ENCODE data around the gene FOSB. TPM values are rescaled to one million over a fixed set of nuclear protein-coding genes. Genes with fewer than 3 reads are reported as not detected.
"Not testable (repeated sequence)": the region's sequence is repeated elsewhere in the genome, so short reads cannot be mapped to it uniquely, and the experiment has no call there.

The FOSB gene
- polyA plus RNA-seq, 10 donors = 12.7 to 590 (median 84.2) TPM

DNA sequence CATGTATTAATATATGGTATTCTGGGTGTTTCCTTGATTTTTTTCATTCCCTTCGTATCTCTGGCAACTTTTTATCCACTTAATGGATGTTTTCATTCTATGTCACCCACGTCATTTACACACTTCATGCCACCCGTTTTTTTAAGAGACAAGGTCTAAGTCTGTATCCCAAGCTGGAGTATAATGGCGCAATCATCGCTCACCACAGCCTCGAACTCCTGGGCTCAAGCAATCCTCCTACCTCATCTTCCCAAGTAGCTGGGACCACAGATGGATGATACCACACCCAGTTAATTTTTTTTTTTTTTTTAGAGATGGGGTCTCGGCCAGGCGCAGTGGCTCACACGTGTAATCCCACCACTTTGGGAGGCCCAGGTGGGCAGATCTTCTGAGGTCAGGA lies 36.1 kb downstream of the FOSB start:
- no peak for DNase-seq

DNA sequence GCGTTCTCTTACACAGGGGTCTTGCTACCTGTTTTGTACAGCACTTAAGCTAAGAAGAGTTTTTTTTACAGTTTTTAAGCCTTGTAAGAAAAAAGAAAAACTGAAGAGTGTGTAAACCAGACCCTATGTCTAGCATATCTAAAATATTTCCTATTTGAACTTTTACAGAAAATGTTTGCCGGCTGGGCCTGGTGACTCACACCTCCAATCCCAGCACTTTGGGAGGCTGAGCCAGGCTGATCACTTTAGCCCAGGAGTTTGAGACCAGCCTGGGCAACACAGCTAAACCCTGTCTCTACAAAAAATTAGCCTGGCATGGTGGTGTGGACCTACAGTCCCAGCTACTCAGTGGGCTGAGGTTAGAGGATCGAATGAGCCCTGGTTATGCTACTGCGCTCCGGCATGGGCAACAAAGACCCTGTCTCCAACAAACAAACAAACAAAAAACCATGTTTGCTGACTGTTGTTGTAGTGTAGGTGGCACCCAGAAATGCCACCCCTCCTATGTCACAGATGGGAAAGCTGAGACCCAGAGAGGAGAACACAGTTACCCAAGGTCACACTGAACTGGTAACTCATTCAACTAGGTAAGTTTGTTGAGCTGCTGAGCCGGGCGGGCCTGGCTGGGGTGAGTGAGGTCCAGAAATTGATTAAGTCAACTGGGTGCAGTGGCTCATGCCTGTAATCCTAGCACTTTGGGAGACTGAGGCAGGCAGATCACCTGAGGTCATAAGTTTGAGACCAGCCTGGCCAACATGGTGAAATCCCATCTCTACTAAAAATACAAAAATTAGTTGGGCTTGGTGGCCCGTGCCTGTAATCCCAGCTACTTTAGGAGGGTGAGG lies 37.6 kb downstream of the FOSB start:
- no peak for DNase-seq

DNA sequence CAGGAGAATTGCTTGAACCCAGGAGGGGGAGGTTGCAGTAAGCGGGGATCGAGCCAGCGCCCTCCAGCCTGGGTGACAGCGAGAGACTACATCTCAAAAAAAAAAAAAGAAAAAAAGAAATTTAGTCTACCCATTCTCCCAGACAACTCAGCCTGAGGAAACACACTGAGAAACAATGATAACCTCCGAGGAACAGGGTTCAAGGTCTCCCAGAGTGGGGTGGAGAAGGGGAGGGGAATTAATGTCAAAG lies 38.1 kb downstream of the FOSB start:
- DNase-seq = no peak

DNA sequence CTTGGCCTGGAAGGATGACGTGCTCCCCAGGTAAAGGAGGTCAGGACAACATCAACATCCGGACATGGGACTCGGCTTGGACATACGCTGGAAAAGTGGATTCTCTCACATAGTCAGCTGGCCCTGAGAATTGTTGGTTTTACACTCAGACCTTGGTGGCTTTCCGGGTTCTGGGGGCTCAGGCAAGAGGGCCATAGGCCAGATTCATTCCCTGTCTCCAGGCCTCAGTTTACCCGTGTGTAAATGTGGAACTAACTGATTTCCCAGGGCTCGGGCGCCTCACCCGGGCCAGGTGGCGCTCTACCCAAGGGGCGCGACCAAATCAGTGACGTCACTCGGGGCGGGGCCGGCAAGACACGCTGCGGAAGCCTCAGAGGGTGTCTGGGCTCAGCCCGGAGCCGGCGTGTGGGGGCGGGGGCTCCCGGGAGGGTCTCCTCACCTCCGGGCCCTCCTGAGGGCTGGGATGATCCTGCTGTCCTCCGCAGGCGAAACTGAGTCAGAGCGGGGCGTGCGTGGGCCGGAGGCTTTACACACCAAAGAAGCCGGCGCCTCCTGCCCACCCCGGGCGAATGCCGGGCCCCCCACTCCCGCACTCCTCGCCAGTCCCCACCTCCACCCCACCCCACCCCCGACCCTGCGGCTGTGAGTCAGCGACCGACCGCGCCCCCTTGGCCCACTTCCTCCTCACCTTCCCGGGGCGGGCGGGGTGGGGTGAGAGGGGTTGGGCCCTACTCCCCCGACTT lies 38.6 kb downstream of the FOSB start:
- peak; percentile 91 to 95 (median 91) for DNase-seq

DNA sequence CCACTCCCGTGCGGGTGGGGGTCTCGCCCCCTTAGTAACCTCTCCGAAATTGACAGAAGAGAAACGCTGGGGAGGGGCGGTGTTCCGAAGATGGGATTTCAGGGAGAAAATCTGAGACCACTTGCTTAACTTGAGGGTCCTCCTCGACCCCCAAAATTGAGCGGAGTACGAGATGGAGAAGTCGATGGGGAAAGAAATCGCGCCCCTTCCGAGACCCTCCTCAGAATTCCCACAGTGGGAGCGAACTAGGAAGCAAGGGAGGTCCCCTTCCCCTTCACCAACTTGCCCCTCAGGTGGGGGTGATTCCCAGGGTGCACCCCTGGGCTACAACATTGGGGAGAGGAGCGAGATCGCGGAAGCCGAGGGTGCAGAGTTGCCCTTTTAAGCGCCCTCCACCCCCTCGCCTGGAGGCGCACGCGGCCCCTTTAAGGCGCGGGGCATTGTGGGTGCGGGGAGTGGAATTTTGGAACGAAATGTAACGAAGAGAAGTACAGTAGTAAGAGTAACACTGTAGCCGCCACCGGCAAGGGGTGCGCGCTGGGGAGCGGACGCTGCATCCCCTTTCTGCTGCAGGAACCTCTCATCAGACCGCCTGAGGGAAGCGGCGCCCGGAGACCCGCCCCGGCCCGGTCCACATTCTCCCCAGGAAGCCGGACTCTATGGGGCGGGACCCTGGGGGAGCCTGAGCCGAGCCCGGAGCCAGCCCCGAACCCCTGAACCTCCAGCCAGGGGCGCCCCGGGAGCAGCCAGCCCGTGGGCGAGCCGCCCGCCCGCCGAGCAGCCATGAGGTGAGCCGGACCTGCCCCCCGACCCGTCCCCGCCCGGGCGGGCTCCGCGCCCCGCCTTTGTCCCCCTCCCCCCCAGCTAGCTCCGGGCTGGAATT lies 39.4 kb downstream of the FOSB start, which contains the start of gene VASP:
Gene VASP, plus strand, starts transcription at position 491 of the 883 bp plus-strand sequence. Its CDS starts 293 bp downstream, at position 784.
- DNase-seq = peak; percentile 86 to 94 (median 89)

DNA sequence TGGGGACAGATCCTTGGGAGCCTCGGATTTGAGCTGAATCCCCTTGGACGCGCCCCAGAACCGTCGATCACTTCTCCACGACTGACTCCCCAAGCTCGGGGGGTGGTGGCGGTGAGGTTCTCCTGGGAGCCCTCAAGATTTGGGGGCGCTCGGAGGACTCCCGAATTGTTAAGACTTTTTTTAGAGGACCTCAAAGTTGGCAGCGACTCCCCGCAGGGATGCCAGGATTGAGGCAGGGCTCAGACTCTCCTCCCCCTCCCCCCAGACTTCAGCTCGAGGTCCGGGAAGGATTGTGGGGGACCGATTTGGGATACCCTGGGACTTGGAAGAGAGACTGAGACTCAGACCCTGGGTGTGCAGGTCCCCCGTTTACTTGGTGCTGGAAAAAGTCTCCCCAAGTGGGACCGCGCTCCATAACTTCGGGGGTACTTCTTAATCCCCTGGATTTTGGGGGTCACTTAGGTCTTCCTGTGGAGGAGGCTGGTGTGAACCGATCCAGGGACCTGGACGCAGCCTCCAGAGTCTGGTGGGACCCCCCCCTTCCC lies 40.1 kb downstream of the FOSB start:
- DNase-seq = peak in 1 of 3 donors; percentile 62

DNA sequence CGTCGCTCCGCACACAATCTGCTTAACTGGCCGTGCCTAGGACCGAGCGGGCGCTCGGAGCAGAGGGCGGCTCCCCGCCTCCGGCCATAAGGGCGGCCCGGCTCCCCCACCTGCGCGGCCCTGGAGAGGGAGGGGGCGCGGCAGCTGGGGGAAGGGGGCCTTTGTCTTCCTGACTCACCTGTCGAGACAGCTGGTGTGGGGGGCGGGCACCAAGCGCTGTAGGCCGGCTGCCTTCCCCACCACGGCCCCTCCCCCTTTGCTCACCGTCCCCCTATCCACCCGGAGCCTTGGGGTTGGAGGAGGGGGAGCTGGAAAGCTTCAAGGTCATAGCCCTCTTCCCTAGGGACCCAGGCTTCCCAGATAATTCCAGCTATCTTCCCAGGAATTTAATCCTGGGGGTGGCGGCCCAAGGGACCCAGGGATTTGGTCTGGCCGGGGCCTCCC lies 40.6 kb downstream of the FOSB start:
- peak in 1 of 3 donors; percentile 57 for DNase-seq

DNA sequence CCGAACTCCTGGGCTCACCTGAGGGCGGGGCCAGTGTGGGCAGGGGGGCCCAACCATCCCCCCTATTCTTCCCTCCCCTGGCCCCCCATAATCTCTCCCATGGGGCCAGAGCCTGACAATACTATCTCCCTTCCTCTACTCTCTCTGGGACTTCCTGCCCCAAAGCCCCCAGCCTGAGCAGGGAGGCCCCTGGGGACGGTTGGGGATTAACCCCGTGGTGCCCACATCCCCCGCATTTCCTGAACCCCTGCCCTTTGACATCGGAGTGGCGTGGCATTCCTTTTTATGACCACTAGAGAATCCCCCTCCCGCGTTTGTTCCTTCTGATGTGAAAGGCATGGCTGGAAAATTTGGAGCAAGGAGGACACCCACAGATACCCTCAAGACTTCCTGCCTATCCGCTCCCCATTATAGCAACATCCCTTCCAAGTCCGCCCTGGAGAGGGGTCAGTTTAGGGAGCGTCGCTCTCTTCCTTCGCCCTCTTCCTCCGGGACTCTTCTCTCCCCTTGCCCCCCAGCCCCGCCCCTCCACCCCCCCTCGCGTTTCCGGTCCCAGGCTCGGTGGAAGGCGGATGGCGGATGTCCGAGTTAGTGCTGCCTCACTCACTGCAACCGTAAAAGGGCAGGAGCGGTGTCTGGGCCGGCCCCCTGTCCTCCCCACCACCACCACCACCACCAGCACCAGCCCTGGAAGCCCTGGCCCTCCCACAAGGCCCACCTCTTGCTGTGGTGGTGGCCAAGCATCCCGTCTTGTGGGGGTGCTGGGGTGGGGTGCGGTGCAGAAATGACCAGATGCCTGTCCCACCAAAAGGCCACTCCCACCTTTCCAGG lies 41.3 kb downstream of the FOSB start:
- DNase-seq = peak in 1 of 3 donors; percentile 63

DNA sequence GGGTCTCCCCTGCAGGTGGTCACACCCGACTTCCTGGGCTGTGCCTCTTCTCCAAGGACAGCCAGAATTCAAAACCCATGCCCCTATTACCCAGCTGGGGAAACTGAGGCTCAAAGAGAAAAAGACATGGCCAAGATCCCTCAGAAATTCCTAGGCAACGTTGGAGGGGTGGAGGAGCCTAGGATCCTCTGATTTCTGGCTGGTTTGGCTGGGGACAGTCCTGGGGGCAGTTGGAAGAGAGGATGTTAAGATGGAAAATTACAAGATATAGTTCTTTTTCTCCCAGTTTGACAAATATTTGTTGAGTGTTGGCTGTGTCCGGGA lies 41.9 kb downstream of the FOSB start:
- DNase-seq = no peak

DNA sequence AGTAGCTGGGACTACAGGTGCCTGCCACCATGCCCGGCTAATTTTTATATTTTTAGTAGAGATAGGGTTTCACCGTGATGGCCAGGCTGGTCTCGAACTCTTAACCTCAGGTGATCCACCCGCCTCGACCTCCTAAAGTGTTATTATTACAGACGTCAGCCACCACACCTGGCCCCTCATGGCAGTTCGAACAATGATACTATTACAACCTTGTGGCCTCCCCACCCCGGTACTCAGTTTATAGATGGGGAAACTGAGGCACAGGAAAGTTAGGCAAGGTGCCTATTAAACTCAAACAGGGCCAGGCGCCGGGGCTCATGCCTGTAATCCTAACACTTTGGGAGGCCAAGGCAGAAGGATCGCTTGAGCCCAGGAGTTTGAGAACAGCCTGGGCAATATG lies 42.6 kb downstream of the FOSB start:
- not testable (repeated sequence) for DNase-seq

DNA sequence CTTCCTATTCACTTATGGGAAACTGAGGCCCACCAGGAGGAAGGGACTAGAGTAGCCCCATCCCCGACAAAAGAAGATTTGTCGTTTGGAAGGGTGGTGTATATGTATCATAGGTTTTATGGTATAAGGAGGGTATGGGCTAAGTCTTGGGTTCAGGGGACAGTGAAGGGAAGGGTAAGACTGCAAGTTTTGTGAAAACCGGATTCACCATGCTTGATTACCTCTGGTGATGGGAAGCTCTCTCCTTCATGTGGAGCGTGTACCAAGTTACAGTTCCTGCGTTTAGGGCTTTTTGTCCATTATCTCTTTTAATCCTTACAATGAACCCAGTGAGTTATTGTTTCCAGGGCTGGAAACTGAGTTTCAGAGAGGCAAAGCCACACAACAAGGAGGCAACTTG lies 43.3 kb downstream of the FOSB start:
- no peak for DNase-seq

DNA sequence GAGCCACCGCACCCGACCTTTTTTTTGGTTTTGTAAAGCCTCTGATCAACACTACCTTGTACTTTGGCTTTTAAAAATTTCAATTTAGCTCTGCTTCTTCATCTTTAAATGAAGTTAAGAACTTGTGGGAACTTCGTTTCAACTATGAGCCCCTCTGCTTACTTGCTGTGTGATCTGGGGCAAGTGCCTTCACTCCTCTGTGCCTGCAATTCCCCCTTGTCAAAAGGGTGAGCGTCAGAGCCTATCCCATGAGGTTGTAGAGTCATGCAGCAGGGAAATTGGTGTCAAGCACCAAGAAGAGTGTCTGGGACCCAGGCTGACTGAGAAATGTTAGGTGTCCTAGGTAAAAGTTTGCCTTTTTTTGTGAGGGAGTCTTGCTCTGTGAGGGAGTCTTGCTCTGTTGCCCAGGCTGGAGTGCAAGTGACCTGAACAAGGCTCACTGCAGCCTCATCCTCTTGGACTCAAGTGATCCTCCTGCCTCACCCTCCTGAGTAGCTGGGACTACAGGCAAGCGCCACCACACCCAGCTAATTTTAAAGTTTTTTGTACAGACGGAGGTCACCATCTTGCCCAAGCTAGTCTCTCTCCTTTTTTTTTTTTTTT lies 45.2 kb downstream of the FOSB start:
- DNase-seq = no peak

DNA sequence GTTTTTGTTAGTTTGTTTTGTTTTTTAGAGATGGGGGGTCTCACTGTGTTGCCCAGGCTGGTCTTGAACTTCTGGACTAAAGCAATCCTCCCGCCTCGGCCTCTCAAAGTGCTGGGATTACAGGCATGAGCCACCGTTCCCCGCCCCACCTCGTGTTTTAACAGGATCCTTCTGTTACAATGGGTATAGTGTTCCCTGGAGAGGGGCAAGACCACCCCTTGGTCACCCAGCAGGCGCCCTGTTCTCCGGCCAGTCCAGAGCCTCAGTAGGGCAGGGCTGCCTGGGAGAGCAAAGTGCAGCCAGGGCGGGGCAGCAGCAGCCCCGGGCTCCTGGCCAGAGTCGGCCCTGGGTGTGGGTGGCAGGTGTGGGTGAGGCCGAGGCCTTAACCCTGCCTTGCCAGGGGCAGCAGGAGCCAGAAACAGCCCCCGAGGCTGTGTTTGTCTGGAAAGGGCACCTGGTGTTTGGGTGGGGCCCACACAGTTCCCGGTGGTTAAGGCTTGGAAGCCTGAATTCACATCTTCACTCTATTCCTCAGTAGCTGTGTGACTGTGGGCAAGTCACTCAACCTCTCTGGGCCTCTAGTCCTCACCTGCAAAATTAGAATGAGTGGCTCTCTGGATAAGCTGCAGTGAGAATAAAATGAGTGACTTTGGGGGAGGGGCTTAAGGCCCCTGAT lies 46.7 kb downstream of the FOSB start:
- no peak for DNase-seq

DNA sequence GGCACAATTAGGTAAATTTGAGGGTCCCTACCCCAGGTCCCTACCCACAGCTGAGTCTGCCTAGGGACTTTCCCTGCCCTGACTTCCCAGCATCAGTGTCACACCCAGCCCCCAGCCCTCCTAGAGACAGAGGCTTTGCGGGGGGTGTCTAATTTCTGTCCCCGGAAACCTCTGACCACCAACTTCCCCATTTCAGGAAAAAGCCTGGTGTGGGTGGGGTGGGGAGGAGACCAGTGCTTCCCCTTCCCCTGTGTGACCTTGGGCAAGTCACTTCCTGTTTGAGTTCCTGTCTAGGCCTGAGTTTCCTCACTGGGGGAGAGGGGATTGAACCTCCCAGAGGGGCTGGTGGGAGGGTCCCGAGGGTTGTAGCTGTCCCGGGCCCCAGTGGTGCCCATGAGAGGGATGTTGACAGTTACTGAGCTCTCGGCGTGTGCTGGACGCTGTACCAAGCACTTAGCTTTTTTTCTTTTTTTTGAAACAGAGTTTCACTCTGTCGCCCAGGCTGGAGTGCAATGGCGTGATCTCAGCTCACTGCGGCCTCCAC lies 47.4 kb downstream of the FOSB start:
- no peak for DNase-seq

DNA sequence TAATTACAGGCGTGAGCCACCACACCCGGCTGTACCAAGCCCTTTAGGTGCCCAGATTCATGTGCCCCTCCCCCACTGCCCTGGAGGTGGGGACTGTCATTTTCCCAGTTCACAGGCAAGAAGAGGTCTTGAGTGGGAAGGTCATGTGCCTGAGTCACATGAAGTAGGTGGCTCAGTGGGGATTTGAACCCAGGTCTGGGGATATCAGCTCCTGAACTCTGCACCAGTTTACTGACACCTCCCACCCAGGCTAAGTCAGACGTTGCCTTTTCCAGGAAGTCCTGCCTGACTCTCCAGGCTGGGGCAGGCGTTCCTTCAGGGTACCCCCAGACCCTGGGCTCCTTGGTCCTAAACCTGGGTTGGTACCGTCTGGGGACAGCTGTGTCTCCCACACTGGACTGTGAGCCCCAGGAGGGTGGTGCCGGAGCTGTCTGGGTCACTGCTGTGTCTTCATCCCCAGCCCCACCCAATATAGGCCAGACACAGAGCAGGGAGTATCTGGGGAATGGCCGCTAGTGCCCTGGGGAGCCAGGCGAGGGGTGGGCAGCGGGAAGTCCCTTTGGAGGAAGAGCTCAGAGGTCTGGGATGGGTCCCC lies 48.1 kb downstream of the FOSB start:
- DNase-seq = no peak

DNA sequence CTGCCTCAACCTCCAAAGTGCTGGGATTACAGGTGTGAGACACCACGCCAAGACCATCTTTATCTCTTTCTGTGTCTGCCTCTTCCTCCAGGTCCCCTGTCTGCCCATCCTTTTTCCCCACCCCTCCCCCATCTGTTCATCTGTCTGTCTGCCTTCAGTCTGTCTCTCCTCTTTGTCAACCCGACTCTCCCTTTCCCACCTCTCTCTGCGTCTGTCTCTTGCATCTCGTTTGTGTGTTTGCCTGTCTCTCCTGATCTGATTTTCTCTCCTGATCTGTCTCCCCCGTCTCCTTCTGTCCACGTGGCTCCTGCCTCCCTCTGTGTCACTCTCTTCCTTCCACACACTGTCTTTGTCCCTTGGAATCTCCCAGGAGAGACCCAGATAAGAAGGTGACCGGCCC lies 49.4 kb downstream of the FOSB start:
- DNase-seq = no peak

DNA sequence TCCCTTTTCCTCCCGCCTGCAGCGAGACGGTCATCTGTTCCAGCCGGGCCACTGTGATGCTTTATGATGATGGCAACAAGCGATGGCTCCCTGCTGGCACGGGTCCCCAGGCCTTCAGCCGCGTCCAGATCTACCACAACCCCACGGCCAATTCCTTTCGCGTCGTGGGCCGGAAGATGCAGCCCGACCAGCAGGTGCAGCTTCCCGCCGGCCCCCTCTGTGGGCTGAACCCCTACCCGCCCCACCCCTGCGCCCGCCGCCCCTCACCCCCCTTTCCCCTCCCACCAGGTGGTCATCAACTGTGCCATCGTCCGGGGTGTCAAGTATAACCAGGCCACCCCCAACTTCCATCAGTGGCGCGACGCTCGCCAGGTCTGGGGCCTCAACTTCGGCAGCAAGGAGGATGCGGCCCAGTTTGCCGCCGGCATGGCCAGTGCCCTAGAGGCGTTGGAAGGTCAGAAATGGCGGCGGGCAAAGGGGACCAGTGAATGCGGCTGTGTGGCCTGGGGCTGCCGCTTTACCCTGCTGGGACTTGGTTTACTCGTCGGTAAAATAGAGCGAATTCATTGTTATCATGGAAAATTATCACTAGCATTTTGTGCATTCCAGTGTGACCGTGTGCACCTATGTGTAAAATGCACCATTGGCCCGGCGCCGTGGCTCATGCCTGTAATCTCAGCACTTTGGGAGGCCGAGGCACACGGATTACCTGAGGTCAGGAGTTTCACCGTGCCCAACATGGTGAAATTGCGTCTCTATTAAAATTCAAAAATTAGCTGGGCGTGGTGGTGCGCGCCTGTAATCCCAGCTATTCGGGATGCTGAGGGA lies 50.1 kb downstream of the FOSB start:
- DNase-seq = no peak

DNA sequence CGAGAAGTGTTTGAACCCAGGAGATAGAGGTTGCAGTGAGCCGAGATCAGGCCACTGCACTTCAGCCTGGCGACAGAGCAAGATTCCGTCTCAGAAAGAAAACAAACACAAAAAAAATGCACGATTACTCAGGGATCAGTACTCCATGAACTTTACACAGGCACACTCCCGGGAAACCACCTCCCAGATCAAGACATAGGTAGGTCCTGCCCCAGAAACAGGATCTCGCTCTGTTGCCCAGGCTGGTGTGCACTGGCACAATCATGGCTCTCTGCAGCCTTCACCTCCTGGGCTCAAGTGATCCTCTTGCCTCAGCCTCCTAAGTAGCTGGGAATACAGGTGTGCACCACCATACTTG lies 50.7 kb downstream of the FOSB start:
- DNase-seq = no peak
